ENCODE data around the gene ATP2B2.
"Not testable (repeated sequence)": the region's sequence is repeated elsewhere in the genome, so short reads cannot be mapped to it uniquely, and the experiment has no call there.

Gene ATP2B2

GRCh38 chr3:10317961-10318350, 187.4 kb downstream of the ATP2B2 start:
- DNase-seq, result no peak

DNA sequence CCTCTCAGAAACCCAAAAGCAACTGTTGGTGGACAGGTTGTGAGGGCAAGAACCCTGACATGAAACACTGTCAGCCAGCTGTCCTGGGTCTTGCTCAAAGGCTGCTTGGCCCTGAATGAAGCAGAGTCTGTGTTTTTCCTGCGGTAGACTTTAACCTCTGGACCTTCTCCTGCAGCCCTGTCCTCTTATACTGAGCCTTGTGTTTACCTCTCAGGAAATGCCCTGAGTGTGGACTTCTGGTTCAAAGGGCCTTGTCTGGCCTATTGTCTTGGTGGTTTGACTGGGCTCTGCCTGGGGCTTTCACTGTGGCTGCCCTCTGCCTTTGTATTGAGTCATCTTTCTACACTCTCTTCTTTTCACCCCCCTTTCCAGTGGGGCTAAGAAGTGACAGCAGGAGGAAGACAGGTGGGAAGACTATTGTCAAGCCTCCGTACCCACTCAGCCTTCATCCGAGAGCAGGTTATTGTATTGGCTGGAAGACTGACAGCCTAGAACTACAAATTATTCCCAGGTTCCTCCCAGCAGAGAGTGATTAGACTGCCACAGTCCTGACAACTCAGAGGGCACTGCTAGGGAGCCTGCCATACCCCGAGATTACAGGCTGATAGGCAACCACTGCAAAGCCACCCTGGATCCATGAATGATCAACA, 187.9 kb downstream of the ATP2B2 start:
- peak; percentile 6 for DNase-seq

DNA sequence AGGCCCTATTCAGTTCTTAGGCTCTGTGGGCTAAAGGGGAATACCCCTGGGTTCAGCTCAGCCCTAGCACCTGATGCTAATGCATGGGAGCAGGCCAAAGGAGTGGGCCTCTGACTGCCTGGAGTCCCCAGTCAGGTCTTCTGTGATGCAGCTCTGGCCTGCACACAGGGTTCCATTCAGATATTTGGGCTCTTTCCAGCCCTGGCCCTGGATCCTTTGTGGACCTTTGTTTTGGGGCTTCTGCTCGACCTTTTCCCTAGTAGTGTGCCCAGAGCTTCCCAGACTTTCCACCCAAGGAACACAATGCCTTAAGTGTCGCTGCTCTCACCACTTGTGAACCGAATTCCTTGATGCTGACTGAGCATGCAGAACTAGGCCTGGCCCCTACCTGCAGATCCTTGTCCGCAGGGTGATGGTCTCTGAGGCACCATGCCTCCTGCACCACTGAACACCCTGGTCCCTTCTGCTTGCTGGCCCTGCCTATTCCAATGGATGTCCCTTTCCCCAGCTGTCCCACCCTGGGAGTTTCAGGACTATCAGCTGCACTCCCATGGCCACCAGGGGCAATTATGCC, 189.5 kb downstream of the ATP2B2 start:
- DNase-seq, result peak; percentile 10

DNA sequence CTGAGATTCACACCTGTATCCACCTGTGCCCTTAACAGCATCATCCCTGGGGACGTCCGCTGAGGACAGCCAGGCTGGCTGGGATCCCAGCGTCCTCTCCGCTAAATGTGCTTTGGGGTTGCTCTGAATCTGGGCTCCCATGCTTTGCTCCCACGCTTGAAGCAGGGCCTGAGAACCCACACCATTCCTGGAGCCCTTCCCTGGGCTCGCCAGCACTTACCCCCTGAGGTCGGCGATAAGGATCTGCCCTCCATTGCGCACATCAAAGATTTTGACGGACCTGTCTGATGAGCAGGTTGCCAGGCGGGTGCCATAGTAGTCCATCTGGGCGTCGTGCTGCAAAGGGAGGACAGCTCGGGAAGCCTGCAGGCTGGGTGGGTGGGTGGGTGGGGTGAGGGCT, 190.3 kb downstream of the ATP2B2 start:
- DNase-seq, result peak; percentile 11

- peak; percentile 11 for DNase-seq
Observed at GRCh38 chr3:10312861-10313260, 192.5 kb downstream of the ATP2B2 start.

DNA sequence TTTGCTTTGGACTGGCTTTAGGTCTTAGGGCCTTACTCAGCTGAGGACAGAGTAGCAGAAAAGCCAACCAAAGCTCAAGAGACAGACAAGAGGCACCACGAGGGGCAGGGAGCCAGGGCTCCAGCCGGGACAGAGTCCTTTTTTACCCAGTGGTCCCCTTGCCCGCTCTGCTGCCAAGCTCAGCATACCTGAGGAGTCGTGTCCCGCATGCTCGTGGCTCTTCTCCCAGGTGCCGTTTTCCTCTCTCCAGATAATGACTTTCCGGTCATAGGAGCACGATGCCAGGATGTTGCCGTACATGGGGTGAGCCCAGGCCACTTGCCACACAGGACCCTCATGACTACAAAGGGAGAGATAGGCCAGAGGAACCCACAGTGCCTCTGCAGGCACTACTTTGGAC, 193.0 kb downstream of the ATP2B2 start:
- DNase-seq, result peak; percentile 5

DNA sequence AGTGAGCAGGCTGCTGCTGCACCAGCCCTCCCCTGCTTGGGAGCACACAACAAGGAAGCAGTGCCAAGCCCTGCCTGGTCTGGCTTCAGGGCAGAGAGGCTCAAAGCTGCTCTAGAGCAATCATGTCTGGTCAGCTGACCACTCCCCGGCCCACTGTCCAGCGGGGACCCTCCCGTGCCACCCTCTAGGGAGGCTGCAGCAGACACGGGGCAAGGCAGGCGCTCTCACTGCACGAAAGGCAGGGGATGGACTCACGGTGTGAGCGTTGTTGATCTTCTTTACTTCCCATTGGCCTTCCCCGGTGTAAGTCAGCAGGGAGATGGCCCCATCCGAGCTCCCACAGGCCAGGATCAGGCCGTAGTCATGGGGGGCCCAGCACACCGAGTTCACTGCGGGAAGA, 193.7 kb downstream of the ATP2B2 start:
- peak; percentile 12 for DNase-seq

- no peak for DNase-seq
Observed at GRCh38 chr3:10310578-10310977, 194.8 kb downstream of the ATP2B2 start.

DNA sequence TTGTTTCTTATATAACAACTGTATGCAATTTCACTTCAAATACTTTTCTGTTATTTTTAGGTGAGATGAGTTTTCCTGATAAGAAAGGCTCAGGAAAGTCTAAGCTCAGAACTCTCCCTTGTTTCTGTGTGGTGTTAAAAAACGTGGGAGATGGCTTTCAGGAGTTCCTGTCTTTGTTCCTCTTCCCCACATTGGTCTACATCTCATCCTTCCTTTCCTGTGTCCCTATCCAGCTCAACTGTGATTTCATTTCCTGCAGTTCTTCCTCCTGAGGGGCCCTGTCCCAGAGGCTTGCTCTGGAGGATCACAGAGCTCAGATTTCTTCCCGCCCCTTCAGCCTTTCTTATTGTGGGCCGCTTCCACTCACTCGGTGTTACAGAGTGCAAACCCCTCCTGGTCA, 195.7 kb downstream of the ATP2B2 start:
- no peak for DNase-seq

- DNase-seq, result no peak
Observed at GRCh38 chr3:10308678-10309077, 196.7 kb downstream of the ATP2B2 start.

DNA sequence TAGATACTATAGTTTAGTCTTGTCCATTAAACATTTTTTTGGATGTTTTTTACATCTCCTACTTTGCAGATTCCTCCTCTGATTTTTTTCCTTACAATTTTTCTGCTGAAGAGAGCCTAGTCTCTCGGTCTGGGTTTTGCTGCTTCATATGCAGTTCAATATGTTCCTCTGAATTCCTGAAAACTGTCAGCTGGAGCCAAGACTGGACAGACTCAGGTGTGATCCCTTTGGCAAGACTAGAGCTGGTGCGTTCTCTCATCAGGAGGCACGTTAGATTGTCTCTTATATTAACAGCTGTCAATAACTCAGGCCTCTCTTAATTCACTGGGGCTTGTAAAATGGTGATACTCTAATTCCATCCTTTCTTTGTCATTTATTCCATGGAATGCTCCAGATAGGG, 199.2 kb downstream of the ATP2B2 start:
- no peak for DNase-seq

DNA sequence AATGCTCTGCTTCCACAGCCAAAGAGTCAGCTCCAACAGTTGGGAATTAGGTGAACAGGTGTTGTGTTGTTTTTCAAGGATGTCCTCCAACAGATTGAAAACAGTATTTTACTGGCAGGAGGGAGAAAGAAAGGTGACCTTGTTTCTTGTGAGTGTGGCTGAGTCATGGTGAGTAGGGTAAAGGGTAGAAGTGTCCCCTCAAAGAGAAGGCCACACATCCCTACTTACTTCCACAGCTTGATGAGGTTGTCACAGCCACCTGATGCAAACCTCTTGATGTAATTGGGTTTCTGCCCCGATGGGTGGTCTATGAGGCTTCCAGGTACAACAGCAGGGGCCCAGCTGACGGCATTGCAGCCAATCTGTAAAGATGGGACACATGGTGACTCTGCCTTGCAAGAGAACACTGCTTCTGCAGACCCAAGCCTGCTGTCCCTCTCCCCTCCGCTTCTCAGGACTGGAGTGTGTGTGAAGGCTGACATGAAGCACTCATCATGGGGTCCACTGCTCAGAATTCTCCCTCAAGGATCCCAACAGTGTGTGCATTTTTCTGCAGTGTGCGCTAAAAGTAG, 200.0 kb downstream of the ATP2B2 start:
- DNase-seq, result no peak

DNA sequence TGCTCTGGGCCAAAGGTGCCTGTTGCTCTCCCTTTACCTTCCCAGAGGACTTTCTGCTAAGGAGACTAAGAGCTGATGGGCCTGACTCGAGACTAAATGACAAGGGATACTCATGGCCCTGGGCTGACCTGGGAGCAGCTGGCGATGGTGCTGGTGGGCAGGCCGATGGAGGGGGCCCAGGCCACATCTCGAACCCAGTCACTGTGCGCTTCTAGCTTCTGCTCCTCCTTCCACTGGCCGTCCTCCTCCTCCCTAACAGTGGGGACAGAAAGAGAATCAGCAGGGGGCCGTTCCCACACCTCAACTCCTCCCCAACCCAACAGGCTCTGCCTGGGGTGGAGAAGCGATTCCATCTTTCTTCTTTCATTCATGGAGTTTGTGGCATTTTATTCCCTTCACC, 200.5 kb downstream of the ATP2B2 start:
- DNase-seq, result no peak

- no peak for DNase-seq
Observed at GRCh38 chr3:10303785-10304184, 201.6 kb downstream of the ATP2B2 start.

GRCh38 chr3:10303105-10303504, 202.3 kb downstream of the ATP2B2 start:
- DNase-seq, result no peak

- DNase-seq, result no peak
Observed at GRCh38 chr3:10300087-10300486, 205.3 kb downstream of the ATP2B2 start.

GRCh38 chr3:10299679-10300078, 205.7 kb downstream of the ATP2B2 start:
- no peak for DNase-seq

DNA sequence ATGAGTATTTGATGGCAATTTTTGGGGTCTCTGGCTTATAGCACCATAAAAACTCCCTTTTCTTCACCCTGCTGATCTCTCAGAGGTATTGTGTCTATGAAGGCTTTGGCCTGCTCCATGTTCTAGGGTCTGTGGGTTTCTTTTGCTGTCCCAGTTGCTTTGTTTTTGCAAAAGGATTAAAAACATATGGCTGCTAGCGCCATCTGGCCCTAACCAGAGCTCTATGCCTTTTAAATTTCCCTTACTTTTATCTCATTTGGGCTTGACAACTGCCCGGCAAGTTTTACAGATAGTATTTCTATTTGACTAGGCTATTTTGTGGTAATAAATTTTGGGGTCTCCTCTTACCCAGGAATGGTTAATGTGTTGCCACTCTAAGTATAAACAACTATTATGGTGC, 206.2 kb downstream of the ATP2B2 start:
- DNase-seq, result no peak

DNA sequence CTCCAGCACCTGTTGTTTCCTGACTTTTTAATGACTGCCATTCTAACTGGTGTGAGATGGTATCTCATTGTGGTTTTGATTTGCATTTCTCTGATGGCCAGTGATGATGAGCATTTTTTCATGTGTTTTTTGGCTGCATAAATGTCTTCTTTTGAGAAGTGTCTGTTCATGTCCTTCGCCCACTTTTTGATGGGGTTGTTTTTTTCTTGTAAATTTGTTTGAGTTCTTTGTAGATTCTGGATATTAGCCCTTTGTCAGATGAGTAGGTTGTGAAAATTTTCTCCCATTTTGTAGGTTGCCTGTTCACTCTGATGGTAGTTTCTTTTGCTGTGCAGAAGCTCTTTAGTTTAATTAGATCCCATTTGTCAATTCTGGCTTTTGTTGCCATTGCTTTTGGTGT, 207.3 kb downstream of the ATP2B2 start:
- DNase-seq, result not testable (repeated sequence)

DNA sequence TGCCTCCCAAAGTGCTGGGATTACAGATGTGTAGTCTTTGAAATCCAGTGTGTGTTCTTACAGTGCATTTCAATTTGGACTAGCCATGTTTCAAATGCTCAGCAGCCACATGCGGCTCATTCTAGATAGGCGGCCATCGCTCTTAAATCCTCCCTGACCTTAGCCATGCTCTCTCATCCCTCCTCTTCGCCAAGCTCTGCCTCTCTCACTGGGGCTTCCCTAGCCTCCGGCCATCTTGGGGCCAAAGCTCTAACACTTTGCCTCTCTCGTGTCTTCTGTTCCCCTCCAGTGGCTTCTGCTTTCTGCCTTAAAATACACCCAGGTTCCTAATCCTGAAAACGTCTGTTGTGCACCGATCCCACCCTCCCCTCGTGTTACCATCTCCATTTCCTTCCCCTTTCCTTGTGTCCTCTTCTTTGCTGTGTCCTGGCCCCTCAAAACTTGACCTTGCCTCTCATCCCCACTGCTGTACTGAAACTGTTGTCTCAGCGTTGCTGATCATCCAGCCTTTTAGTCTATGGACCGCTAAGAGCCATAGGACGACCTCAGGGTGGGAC, 211.3 kb downstream of the ATP2B2 start:
- DNase-seq, result no peak

- DNase-seq, result peak; percentile 51
Observed at GRCh38 chr3:10292505-10293419, 212.6 kb downstream of the ATP2B2 start, which contains the start of gene GHRL. GHRL (minus strand) TSS chr3:10292947; CDS start chr3:10290180, 2,767 bp downstream.

DNA sequence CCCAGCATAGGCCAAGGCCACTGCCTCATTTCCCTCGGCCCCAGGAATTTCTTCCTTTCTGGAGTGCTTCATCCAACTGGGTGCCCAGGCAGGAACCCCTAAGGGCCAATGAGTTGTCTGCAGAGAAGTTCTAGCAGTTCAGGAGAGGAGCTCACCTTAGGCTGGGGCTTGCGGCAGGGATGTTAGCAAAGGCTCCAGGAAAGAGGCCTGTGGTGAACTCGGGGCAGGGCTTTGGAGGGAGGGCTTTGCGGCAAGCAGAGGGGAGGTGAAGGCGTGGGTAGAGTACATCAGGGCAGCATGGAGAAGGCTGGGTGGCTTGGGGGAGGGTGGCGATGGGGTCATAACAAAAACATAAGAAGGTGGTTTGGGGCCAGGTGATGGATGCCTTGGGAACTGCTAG, 213.7 kb downstream of the ATP2B2 start:
- no peak for DNase-seq

Measured in femur (tissue), 1 donor.